DND-41 (cell line): Measurements from ENCODE around the gene SCGB2B2.

Source experiments
- EZH2 ChIP-seq: IDR thresholded peaks from 3 replicates; pipeline ENCODE4 v1.6.1; 2012; ENCODE audit warnings: borderline replicate concordance, low read depth, mild to moderate bottlenecking, moderate library complexity, low read length, inconsistent platforms; ENCODE audit not compliant: severe bottlenecking
- TF ChIP-seq, protein P1 (sequence below): IDR thresholded peaks from 2 replicates; pipeline ENCODE4 v1.5.1; 2012; ENCODE audit warnings: borderline replicate concordance, low read length, moderate library complexity, mild to moderate bottlenecking; ENCODE audit not compliant: poor library complexity, severe bottlenecking; ENCODE audit errors: extremely low read depth

- TF ChIP-seq, protein P1, sequence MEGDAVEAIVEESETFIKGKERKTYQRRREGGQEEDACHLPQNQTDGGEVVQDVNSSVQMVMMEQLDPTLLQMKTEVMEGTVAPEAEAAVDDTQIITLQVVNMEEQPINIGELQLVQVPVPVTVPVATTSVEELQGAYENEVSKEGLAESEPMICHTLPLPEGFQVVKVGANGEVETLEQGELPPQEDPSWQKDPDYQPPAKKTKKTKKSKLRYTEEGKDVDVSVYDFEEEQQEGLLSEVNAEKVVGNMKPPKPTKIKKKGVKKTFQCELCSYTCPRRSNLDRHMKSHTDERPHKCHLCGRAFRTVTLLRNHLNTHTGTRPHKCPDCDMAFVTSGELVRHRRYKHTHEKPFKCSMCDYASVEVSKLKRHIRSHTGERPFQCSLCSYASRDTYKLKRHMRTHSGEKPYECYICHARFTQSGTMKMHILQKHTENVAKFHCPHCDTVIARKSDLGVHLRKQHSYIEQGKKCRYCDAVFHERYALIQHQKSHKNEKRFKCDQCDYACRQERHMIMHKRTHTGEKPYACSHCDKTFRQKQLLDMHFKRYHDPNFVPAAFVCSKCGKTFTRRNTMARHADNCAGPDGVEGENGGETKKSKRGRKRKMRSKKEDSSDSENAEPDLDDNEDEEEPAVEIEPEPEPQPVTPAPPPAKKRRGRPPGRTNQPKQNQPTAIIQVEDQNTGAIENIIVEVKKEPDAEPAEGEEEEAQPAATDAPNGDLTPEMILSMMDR: no peak
- TF ChIP-seq EZH2: no peak
Measured at GRCh38 chr19:34633802-34634201, 43.2 kb downstream of the SCGB2B2 start.
